HG03520 (cell line): Measurements from ENCODE around the gene ALCAM.

Experiments
- ATAC-seq: cut with Tn5 transposase; IDR thresholded peaks from one replicate; pipeline ENCODE4 v1.9.1; 2021; ENCODE audit warnings: mild to moderate bottlenecking, moderate library complexity; ENCODE audit not compliant: unreplicated experiment

The ALCAM gene

DNA sequence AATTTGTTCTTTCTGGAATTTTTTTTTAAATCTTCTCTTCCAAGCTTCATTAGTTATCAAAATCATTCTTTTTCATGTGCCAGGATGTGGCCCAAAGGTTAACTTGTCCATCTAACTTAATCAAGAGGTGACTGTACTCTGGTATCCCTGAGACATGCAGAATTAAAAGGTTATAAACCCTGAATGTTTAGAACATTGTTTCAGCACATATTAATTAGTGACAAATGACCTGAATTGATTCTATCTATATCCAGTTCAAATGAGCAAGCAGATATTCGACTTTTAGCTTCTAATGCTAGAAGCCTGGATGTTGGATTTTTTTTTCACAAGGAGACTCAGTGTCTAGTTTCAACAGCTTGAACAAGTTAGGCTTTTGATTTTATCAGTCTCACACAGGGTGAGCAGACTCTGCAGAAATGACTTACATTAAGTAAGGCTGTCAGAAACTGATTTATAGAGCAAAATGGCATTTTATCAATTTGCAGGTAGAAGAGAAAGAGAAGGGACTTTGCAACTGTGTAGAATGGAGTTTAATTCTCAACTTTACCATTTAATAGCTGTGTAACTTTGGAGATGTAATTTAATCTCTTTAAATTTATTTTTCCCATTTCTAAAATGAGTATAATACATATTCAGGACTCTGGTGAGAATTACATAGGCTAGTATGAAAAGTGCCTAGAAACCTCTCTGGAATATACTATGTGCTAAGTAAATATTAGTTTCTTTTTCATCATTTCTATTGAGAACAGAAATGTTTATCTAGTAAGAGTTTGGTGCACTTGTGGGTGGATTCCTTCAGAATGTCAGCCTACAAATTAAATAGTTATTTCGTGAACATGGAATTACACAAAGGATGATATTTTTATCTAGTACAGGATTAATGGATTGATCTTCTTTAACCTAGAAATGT is 100.0 kb downstream of the ALCAM start:
- ATAC-seq: no peak

- ATAC-seq: no peak
These were observed 104.1 kb downstream of the ALCAM start for GRCh38 chr3:105470851-105471250.

GRCh38 chr3:105473521-105474223 is 107.0 kb downstream of the ALCAM start:
- no peak for ATAC-seq

DNA sequence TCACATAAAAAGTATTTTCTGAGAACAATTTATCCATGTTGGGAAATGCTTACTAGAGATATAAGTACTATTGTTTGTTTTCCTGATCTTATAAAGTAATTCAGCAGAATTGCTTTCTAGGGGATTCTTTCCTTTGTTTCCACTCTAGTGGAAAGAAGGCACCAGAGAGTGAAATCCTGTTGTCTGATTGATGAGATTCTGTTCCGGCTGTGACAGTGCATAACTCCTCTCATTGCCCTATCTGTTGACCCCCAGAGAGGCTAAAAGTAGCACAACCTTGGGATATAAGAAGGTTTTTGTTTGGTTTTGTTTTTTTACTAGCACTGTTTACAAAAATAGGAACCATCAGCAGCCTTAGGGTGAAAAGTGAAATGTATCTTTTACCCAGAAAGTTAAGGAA is 114.1 kb downstream of the ALCAM start:
- no peak for ATAC-seq

DNA sequence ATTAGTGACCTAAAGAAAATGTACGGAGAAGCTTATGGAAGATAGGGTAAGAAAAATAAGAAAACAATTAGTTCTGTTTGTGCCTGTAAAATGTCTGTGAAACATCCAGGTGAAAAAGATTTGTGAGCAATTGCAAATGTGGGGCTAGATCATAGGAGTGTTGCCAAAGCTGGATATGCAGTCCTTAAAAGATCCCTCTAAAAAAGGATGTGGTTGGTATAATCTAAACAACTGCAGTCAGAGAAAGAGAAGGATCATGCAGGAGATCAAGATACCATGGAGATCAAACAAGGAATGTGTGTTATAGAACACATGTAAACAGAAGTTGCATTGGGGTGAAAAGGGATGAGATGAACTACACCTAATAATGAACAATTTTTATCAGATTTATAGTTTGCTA is 116.8 kb downstream of the ALCAM start:
- ATAC-seq: no peak

- no peak for ATAC-seq
These were observed 123.3 kb downstream of the ALCAM start for GRCh38 chr3:105490045-105490444.

DNA sequence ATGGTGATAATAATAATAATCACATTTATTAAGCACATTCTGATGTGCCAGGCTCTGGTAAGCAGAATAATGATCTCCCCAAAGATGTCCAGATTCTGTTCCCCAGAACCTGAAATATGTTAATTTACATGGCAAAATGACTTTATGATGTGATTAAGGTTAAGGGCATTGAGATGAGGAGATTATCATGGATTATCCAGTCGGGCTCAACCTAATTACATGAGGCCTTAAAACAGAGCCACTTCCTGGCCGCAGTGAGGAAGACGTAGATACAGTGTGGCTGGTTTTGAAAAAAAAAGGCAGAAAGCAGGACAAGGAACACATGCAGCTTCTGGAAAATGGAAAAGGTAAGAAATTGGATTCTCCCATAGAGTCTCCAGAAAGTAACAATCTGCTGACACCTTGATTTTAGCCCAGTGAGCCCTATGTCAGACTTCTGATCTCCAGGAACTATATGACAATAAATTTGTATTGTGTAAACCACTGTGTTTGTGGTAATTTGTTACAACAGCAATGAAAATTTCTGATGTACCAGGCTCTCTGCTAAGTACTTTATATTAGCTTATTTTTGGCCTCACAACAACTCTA is 126.7 kb downstream of the ALCAM start:
- ATAC-seq: no peak

DNA sequence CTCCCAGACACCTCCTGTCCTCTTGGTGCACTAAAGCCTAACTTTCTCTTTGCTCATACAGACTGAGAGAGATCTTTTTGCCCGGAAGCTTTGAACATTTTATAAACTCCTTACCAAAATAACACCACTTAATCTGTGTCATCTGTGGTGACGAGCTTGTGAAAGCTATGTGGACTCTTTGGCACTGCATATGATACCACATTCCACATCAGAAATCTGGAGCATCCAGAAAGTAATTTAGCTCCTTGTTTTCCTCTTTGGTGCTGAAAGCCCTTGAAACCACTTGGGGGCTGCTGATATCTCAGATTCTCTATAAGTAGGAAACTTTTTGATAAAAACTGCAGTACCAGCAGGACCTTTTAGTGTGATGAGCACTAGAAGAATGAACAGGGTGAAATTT is 128.3 kb downstream of the ALCAM start:
- no peak for ATAC-seq

GRCh38 chr3:105496343-105496742 is 129.6 kb downstream of the ALCAM start:
- no peak for ATAC-seq

DNA sequence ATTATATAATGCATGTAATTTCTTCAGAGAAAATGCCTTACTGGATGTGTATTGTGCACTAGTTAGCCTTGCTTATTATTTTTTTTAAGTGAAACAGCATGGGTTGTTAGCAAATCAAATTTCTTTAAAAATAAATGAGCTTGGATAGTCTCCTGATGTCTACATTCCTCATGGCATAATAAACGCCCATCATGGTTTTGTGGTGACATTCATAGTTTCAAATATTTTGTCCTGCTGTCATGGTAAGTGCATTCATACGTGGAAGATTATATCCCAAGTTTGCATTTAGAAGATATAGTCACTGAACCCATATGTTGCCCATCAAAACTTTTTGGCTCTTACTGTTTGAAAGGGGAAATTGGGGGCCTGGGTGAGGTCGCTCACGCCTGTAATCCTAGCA is 130.7 kb downstream of the ALCAM start:
- no peak for ATAC-seq

GRCh38 chr3:105499961-105500360 is 133.3 kb downstream of the ALCAM start:
- no peak for ATAC-seq

DNA sequence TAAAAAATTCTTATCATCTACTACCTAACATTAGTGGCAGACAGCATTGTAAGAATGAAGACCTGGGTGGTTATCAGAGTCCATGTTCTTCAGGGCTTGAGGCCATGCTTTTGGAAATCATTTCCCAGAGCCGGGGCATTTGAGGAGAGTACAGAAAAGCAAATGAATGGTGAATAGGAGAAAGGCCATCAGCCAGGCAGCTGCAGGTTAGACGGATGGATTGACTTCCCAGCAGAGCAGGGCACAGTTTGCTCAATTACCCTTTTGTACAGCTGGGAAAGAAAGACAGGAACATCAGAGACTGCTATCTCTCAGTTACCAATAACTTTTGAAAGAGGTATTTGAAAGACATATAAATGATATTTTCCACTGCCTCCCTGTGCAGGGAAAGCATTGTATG is 135.6 kb downstream of the ALCAM start:
- ATAC-seq: no peak

- no peak for ATAC-seq
These were observed 136.5 kb downstream of the ALCAM start for GRCh38 chr3:105503191-105503593.

DNA sequence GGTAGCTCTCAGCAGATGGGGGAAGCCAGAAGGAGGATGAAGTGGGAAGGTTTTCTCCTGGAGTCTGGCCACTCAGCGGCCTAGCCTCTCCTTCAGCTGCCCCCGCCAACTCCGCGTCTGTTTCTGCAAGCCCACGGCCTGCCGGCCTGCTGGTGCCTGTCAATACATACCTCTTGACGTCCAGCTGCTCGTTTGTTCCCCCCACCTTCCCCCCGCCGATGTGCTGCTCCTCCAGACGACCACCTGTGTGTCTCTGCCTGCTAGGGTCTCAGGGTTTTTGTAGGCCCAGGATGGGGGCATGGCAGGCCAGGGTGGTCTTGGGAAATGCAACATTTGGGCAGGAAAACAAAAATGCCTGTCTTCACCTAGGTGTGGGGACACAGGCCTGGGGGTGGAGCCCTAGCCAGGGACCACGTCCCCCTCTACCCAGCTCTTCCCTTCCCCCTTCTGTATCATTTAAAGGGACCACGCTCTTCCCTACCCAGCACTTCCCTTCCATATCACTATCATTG is 137.8 kb downstream of the ALCAM start:
- ATAC-seq: no peak

DNA sequence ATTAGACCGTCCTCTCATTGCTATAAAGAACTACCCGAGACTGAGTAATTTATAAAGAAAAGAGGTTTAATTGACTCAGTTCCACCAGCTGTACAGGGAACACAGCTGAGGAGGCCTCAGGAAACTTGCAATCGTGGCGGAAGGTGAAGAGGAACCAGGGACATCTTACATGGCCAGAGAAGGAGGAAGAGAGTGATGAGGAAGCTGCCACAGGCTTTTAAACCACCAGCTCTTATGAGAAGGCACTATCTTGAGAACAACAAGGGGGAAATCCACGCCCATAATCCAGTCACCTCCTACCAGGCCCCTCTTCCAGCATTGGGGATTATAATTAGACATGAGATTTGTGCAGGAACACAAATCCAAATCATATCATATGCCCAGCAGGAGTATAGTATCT is 138.5 kb downstream of the ALCAM start:
- ATAC-seq: no peak

DNA sequence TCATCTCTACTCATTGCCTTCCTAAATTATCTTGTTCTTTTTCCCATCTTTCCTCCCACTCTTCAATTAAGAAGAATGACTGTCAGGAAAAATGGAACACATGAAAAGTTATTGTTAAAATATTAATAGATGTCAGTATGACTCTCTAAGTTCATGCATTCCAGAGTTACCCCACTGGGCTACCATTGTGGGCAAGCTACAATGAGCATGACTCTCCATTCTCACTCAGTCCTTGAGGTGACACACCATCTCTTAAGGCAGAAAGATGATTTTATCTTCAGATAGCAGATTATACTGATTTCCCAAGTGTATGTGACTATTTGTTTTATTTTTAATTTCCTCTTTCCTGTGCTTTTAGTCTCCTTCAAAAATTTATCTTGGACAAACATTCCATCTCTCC is 144.3 kb downstream of the ALCAM start:
- ATAC-seq: no peak

GRCh38 chr3:105512061-105512460 is 145.4 kb downstream of the ALCAM start:
- no peak for ATAC-seq

DNA sequence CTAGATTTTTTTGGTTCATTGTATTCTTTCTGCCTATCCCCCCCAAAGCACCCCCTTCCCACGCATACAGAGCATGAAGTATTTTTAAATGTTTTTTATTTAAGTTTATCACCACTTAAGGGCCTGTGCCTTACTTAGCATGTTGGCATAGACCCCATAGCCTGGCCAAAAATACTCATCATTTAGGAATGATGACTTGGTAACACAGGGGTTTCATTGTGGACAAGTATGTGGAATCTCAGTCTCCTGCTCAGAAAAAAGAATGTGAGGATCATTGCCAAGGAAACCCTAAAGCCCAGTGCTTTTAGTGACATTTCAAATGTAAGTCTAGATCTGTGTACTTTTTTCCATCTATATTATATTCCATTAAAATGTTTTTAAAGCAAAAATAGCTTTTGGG is 146.3 kb downstream of the ALCAM start:
- ATAC-seq: no peak

- no peak for ATAC-seq
These were observed 147.2 kb downstream of the ALCAM start for GRCh38 chr3:105513886-105514285.

GRCh38 chr3:105515372-105515771 is 148.7 kb downstream of the ALCAM start:
- ATAC-seq: no peak

DNA sequence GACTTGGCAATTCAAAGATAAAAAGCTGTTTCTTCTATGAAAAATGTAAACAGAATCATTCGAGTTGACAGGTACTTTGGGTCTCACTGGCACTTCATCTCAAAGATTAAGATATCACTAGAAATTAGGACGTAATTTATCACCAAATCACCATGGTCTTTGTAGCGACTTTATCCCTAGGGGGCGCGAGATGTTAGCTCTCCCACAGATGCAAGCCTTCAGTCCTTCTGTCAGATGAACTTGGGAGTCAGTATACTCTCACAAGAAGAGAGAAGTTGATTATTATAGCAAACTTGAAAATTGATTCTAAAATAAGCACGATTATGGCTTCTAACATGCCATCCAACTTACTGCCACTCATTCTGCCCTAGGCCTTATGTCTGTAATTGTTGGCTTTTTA is 150.3 kb downstream of the ALCAM start:
- no peak for ATAC-seq

DNA sequence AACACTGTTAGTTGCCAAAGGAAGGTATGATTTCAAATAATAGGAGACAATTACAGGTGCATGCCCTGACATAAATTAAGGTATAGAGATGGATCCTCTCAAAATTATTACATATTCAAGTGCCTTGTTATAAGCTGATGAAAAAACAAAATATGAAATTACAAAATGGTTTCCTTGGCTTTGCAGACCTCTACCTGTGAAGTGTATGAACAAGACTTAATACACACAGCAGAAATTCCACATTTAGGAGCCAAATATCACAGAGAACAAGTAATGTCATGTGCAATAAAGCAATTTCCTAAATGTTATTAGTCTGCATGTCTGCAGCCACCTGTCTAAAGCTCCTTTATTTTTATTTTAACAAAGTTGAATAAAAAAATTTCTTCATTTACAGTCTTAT is 151.5 kb downstream of the ALCAM start:
- ATAC-seq: no peak
